ENCODE data around the gene MLH3. TPM values are rescaled to one million over a fixed set of nuclear protein-coding genes. Genes with fewer than 3 reads are reported as not detected.

Gene MLH3
- total and polyA plus RNA-seq, 2 of the 13 experiments (the other 11 are each of a cell fraction or from before 2014, with no cell fraction given): 14.4 to 24.8 TPM

GRCh38 chr14:75050852-75051555, at the start of gene MLH3 (continued):
- no peak for TF ChIP-seq ZUFSP (CRISPR knock-in tag; IDR thresholded peaks at IDR 0.05; ENCODE audit: borderline replicate concordance)
- no peak for TF ChIP-seq SP2 (CRISPR knock-in tag; IDR thresholded peaks at IDR 0.05)
- TF ChIP-seq TRIM22 (IDR thresholded peaks at IDR 0.05): no peak
- TF ChIP-seq FOXP4 (CRISPR knock-in tag; IDR thresholded peaks at IDR 0.05): peak; percentile 30
- TF ChIP-seq ZNF460 (CRISPR knock-in tag; IDR thresholded peaks at IDR 0.05; ENCODE audit: borderline replicate concordance): no peak
- no peak for TF ChIP-seq ZNF251 (CRISPR knock-in tag; IDR thresholded peaks at IDR 0.05)
- TF ChIP-seq POLR2AphosphoS5 (IDR thresholded peaks at IDR 0.05; ENCODE audit: low read depth, low read length): peak; percentile 82
- no peak for TF ChIP-seq ZNF660 (CRISPR knock-in tag; IDR thresholded peaks at IDR 0.05; ENCODE audit: borderline replicate concordance, low read depth)
- no peak for TF ChIP-seq JDP2 (CRISPR knock-in tag; IDR thresholded peaks at IDR 0.05; ENCODE audit: borderline replicate concordance)
- no peak for TF ChIP-seq ZNF530 (CRISPR knock-in tag; IDR thresholded peaks at IDR 0.05; ENCODE audit: low read depth)
- peak; percentile 92 for TF ChIP-seq HES4 (CRISPR knock-in tag; IDR thresholded peaks at IDR 0.05; ENCODE audit: borderline replicate concordance)
- TF ChIP-seq ZNF101 (CRISPR knock-in tag; IDR thresholded peaks at IDR 0.05; ENCODE audit: borderline replicate concordance, low read depth): no peak
- TF ChIP-seq HMGA1 (CRISPR knock-in tag; conservative IDR thresholded peaks at IDR 0.05): no peak
- TF ChIP-seq ZNF124 (CRISPR knock-in tag; IDR thresholded peaks at IDR 0.05): no peak
- TF ChIP-seq ZNF784 (CRISPR knock-in tag; IDR thresholded peaks at IDR 0.05; ENCODE audit: borderline replicate concordance): peak; percentile 21; the same call in 1 of the 2 replicates
- TF ChIP-seq FOXC1 (CRISPR knock-in tag; IDR thresholded peaks at IDR 0.05; ENCODE audit: borderline replicate concordance): peak; percentile 78
- TF ChIP-seq KDM4B (CRISPR knock-in tag; IDR thresholded peaks at IDR 0.05): 0 out of 2 replicates have a peak, but pooled peaks have one; percentile 45
- peak; percentile 67 for TF ChIP-seq RXRB (CRISPR knock-in tag; IDR thresholded peaks at IDR 0.05; ENCODE audit: borderline replicate concordance)
- TF ChIP-seq SIX1 (CRISPR knock-in tag; IDR thresholded peaks at IDR 0.05; ENCODE audit: borderline replicate concordance): no peak
- peak; percentile 42; the same call in 1 of the 2 replicates for TF ChIP-seq TAF1 (CRISPR knock-in tag; IDR thresholded peaks at IDR 0.05)
- peak; percentile 63 for TF ChIP-seq AGO1 (IDR thresholded peaks at IDR 0.05; ENCODE audit: low read depth, low read length, poor library complexity, severe bottlenecking)
- TF ChIP-seq RFX1 (IDR thresholded peaks at IDR 0.05): no peak
- peak; percentile 58; the same call in 1 of the 2 replicates for TF ChIP-seq E2F2 (CRISPR knock-in tag; IDR thresholded peaks at IDR 0.05; ENCODE audit: borderline replicate concordance)
- no peak for TF ChIP-seq NFKBIZ (CRISPR knock-in tag; IDR thresholded peaks at IDR 0.05)

All from HepG2 (cell line).